Measurements from ENCODE around the gene TNF. TPM values are rescaled to one million over a fixed set of nuclear protein-coding genes. Genes with fewer than 3 reads are reported as not detected.

The TNF gene
- total and polyA plus RNA-seq, 2 of the 13 experiments (the other 11 are each of a cell fraction or from before 2014, with no cell fraction given), result not detected

DNA sequence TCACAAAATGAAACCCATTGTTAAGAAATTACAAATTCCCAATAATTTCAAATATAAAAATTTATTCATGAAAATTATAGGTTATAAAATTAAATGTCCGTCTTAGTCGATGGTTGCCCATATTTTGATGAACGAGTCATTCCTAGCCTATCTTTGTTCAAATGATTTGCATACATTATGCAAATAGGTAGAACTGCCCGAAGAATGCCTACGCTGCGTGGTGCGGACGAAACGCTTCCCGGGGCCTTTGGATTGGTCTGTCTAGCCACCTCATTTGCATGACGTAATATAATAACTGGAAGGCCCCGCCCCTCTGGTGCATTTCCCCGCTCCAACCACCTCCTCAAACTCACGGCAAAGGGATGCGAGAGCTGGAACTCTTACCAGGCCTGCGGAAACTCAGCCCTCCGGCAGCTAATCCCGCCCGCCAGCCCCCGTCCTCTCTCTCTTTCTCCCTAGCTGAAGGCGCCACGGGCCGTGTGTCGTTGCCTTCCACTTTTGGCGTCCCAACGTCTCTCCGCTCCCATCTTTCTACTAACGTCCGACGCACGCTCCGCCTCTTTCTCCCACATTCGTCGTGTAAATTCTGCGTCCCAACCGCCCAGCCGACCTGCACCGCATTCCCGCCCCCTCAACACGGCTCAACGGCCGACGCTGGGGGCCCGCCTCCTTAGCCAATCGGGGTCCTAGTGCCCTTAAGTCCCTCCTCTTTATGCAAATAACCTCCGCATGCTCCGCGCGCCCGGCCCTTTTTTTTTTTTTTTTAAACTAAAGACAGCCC is 44.6 kb downstream of the TNF start (continued):
- TF ChIP-seq ZSCAN9 (CRISPR knock-in tag; IDR thresholded peaks at IDR 0.05; ENCODE audit: borderline replicate concordance) (peak; percentile 66; the same call in 1 of the 2 replicates), ZNF724P (CRISPR knock-in tag; IDR thresholded peaks at IDR 0.05; ENCODE audit: borderline replicate concordance) (no peak), ZNF749 (CRISPR knock-in tag; IDR thresholded peaks at IDR 0.05; ENCODE audit: borderline replicate concordance) (peak; percentile 67), ZNF34 (CRISPR knock-in tag; IDR thresholded peaks at IDR 0.05; ENCODE audit: borderline replicate concordance) (0 out of 2 replicates have a peak, but pooled peaks have one; percentile 61), ZNF83 (CRISPR knock-in tag; IDR thresholded peaks at IDR 0.05; ENCODE audit: borderline replicate concordance) (no peak), MAZ (IDR thresholded peaks at IDR 0.05; ENCODE audit: borderline replicate concordance, low read depth, low read length) (no peak; the same call in 1 of the 2 replicates), MAZ (CRISPR knock-in tag; IDR thresholded peaks at IDR 0.05; ENCODE audit: low read depth) (0 out of 2 replicates have a peak, but pooled peaks have one; percentile 45), SALL1 (CRISPR knock-in tag; IDR thresholded peaks at IDR 0.05) (peak; percentile 73), HOXA3 (CRISPR knock-in tag; IDR thresholded peaks at IDR 0.05) (no peak; the same call in none of the 2 replicates), KDM5B (CRISPR knock-in tag; IDR thresholded peaks at IDR 0.05; ENCODE audit: borderline replicate concordance) (no peak; the same call in 1 of the 2 replicates)
- TF ChIP-seq, protein P1, sequence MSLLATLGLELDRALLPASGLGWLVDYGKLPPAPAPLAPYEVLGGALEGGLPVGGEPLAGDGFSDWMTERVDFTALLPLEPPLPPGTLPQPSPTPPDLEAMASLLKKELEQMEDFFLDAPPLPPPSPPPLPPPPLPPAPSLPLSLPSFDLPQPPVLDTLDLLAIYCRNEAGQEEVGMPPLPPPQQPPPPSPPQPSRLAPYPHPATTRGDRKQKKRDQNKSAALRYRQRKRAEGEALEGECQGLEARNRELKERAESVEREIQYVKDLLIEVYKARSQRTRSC (CRISPR knock-in tag; IDR thresholded peaks at IDR 0.05; ENCODE audit: low read depth), result no peak
- TF ChIP-seq, protein P2, sequence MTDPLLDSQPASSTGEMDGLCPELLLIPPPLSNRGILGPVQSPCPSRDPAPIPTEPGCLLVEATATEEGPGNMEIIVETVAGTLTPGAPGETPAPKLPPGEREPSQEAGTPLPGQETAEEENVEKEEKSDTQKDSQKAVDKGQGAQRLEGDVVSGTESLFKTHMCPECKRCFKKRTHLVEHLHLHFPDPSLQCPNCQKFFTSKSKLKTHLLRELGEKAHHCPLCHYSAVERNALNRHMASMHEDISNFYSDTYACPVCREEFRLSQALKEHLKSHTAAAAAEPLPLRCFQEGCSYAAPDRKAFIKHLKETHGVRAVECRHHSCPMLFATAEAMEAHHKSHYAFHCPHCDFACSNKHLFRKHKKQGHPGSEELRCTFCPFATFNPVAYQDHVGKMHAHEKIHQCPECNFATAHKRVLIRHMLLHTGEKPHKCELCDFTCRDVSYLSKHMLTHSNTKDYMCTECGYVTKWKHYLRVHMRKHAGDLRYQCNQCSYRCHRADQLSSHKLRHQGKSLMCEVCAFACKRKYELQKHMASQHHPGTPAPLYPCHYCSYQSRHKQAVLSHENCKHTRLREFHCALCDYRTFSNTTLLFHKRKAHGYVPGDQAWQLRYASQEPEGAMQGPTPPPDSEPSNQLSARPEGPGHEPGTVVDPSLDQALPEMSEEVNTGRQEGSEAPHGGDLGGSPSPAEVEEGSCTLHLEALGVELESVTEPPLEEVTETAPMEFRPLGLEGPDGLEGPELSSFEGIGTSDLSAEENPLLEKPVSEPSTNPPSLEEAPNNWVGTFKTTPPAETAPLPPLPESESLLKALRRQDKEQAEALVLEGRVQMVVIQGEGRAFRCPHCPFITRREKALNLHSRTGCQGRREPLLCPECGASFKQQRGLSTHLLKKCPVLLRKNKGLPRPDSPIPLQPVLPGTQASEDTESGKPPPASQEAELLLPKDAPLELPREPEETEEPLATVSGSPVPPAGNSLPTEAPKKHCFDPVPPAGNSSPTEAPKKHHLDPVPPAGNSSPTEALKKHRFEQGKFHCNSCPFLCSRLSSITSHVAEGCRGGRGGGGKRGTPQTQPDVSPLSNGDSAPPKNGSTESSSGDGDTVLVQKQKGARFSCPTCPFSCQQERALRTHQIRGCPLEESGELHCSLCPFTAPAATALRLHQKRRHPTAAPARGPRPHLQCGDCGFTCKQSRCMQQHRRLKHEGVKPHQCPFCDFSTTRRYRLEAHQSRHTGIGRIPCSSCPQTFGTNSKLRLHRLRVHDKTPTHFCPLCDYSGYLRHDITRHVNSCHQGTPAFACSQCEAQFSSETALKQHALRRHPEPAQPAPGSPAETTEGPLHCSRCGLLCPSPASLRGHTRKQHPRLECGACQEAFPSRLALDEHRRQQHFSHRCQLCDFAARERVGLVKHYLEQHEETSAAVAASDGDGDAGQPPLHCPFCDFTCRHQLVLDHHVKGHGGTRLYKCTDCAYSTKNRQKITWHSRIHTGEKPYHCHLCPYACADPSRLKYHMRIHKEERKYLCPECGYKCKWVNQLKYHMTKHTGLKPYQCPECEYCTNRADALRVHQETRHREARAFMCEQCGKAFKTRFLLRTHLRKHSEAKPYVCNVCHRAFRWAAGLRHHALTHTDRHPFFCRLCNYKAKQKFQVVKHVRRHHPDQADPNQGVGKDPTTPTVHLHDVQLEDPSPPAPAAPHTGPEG (CRISPR knock-in tag; IDR thresholded peaks at IDR 0.05), result peak; percentile 74
- TF ChIP-seq, protein P3, sequence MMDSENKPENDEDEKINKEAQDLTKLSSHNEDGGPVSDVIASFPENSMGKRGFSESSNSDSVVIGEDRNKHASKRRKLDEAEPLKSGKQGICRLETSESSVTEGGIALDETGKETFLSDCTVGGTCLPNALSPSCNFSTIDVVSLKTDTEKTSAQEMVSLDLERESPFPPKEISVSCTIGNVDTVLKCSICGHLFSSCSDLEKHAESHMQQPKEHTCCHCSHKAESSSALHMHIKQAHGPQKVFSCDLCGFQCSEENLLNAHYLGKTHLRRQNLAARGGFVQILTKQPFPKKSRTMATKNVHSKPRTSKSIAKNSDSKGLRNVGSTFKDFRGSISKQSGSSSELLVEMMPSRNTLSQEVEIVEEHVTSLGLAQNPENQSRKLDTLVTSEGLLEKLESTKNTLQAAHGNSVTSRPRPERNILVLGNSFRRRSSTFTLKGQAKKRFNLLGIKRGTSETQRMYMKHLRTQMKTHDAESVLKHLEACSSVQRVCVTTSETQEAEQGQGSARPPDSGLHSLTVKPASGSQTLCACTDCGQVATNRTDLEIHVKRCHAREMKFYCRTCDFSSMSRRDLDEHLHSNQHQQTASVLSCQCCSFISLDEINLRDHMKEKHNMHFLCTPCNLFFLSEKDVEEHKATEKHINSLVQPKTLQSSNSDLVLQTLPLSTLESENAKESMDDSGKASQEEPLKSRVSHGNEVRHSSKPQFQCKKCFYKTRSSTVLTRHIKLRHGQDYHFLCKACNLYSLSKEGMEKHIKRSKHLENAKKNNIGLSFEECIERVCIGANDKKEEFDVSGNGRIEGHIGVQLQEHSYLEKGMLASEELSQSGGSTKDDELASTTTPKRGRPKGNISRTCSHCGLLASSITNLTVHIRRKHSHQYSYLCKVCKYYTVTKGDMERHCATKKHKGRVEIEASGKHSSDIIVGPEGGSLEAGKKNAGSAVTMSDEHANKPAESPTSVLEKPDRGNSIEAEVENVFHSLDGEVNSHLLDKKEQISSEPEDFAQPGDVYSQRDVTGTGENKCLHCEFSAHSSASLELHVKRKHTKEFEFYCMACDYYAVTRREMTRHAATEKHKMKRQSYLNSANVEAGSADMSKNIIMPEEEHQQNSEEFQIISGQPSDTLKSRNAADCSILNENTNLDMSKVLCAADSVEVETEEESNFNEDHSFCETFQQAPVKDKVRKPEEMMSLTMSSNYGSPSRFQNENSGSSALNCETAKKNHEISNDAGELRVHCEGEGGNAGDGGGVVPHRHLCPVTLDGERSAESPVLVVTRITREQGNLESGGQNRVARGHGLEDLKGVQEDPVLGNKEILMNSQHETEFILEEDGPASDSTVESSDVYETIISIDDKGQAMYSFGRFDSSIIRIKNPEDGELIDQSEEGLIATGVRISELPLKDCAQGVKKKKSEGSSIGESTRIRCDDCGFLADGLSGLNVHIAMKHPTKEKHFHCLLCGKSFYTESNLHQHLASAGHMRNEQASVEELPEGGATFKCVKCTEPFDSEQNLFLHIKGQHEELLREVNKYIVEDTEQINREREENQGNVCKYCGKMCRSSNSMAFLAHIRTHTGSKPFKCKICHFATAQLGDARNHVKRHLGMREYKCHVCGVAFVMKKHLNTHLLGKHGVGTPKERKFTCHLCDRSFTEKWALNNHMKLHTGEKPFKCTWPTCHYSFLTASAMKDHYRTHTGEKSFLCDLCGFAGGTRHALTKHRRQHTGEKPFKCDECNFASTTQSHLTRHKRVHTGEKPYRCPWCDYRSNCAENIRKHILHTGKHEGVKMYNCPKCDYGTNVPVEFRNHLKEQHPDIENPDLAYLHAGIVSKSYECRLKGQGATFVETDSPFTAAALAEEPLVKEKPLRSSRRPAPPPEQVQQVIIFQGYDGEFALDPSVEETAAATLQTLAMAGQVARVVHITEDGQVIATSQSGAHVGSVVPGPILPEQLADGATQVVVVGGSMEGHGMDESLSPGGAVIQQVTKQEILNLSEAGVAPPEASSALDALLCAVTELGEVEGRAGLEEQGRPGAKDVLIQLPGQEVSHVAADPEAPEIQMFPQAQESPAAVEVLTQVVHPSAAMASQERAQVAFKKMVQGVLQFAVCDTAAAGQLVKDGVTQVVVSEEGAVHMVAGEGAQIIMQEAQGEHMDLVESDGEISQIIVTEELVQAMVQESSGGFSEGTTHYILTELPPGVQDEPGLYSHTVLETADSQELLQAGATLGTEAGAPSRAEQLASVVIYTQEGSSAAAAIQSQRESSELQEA (CRISPR knock-in tag; IDR thresholded peaks at IDR 0.05; ENCODE audit: not compliant biosample characterization), result no peak
